Breast epithelium (tissue), 3 donors: ENCODE results near the gene TFCP2L1.

Source experiments
- POLR2A ChIP-seq: fragments of 450-650 bp; IDR thresholded peaks from one replicate; pipeline ENCODE4 v1.6.1; 2016; ENCODE audit warnings: antibody characterized with exemption, mild to moderate bottlenecking, moderate library complexity
- TF ChIP-seq, protein P1 (sequence below), 3 donors: fragments of 450-650 bp; IDR thresholded peaks; one replicate each; pipeline ENCODE4 v1.5.1; 2016 to 2017; ENCODE audit warnings: antibody characterized with exemption in 3 of 3, mild to moderate bottlenecking in 3 of 3, moderate library complexity in 3 of 3

DNA sequence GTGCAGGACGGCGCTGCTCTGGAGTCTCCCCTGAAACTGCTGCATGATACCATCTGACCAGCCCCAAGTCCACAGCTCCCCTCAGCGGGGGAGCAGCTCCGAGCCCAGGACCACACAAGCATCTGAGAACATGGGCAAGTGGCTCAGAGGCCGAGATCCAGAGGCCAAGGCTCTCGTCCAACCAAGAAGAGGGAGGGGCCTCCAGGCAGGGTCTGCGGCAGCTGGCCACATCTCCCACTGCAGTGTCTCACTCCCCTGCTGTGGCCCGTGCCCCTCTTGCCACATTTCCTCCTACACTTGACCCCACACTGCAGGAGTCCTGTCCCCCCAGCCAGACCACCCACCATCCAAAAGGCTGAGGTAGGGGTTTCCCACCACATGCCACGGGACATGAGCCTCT, 50.2 kb downstream of the TFCP2L1 start:
- TF ChIP-seq POLR2A: no peak
- TF ChIP-seq, protein P1, sequence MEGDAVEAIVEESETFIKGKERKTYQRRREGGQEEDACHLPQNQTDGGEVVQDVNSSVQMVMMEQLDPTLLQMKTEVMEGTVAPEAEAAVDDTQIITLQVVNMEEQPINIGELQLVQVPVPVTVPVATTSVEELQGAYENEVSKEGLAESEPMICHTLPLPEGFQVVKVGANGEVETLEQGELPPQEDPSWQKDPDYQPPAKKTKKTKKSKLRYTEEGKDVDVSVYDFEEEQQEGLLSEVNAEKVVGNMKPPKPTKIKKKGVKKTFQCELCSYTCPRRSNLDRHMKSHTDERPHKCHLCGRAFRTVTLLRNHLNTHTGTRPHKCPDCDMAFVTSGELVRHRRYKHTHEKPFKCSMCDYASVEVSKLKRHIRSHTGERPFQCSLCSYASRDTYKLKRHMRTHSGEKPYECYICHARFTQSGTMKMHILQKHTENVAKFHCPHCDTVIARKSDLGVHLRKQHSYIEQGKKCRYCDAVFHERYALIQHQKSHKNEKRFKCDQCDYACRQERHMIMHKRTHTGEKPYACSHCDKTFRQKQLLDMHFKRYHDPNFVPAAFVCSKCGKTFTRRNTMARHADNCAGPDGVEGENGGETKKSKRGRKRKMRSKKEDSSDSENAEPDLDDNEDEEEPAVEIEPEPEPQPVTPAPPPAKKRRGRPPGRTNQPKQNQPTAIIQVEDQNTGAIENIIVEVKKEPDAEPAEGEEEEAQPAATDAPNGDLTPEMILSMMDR (IDR thresholded peaks at IDR 0.05): no peak
